OCI-LY7 (cell line): ENCODE results near the gene RTP5.
"Not testable (repeated sequence)": the region's sequence is repeated elsewhere in the genome, so short reads cannot be mapped to it uniquely, and the experiment has no call there.

ENCODE experiments used
- CTCF ChIP-seq: fragments of 200-600 bp; sonication (generic); conservative IDR thresholded peaks from 2 replicates; pipeline ENCODE4 v1.5.1; 2014; ENCODE audit warnings: mild to moderate bottlenecking, antibody characterized with exemption, low read length, moderate library complexity, mixed read lengths
- EZH2phosphoT487 ChIP-seq: fragments of 200-600 bp; sonication (generic); IDR thresholded peaks from 2 replicates; pipeline ENCODE4 v1.6.1; 2018; ENCODE audit warnings: low read depth, borderline replicate concordance, mild to moderate bottlenecking, mixed run types, antibody characterized with exemption, low read length, moderate library complexity, mixed read lengths

DNA sequence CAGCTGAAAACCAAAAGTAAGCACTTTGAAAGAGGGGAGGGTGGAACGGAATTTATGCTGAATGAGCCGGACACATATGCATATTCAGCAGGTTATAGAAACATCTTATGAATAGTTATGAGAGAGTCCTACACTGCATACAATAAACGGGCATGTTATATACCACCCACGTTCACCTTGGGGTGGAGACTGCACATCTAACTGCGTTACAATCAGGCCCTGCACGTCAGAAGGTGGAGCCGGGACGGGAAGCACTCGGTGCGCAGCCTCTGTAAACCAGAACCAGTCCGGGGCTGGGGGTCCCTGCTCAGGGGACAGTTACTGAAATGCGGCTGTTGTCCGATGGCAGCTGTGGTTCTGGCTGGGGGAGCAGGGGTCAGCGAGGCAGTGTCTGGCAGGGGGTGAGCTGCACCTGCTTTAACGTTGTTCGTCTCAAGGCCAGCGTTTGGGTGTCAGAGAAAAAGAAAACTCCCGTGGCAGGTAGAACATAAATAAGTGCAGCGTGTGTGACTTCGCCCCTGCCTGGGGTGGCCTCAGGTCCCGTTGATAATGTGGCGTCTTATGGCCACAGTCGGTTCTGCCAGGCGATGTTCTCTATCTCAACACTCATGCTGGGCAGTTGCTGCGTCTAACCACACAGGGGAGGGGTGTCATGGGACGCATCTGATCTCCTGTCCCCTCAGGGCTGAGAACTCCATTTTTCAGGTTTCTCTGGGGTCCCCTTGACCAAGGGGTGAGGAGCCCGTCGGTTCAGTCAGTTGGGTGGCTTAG is 35.6 kb upstream of the RTP5 start:
- TF ChIP-seq CTCF, EZH2phosphoT487: not testable (repeated sequence)
